NCI-H2107 treated with DMSO at 0.1 percent for 48 hours (cell line): ENCODE data around the gene ATG10.
A peak's percentile ranks its signal among the peaks of the same experiment; 100 is the strongest.
"Not testable (repeated sequence)": the region's sequence is repeated elsewhere in the genome, so short reads cannot be mapped to it uniquely, and the experiment has no call there.

ENCODE experiments used
- DNase-seq: peaks from one replicate; lab custom pipeline; 2025; ENCODE audit not compliant: unreplicated experiment; lab: John Stamatoyannopoulos, UW

ATG10 gene

DNA sequence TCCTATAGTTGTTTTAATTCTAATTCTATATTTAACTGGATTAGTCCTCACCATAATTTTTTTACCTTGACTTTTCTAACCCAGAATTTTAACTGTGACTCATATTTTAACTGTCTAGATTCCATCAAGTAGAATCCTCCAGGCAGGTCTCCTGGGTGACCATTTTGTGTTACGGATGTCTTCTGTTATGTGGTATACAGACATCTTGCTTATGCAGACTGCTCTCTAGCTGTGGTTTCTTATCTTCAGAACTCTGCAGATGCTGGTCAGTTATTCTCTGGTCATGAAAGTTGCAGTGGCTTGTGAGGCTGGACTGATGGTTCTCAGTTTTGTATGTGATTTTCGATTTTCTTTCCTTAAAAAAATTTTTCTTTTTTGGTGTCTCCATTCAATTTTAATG, 139.4 kb downstream of the ATG10 start:
- no peak for DNase-seq

DNA sequence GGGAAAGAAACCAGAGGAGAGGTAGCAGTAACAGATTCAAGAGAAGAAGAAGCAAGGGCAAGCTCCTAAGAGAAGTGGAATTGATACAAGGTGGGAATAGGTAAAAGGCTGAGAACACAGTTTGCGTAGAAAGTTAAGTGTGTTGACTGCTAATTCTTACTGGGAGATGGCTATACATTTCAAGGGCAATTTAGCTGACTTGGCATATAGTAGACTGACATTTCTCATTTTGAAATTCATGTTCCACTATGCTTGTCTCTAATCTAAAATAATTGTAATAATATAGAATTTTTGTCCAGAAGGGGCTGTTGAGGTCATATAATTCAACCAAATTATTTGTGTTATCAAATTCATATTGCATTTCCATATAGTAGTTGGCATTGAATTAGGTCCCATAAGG, 144.0 kb downstream of the ATG10 start:
- no peak for DNase-seq

GRCh38 chr5:82119889-82120288, 148.1 kb downstream of the ATG10 start:
- DNase-seq, result no peak

DNA sequence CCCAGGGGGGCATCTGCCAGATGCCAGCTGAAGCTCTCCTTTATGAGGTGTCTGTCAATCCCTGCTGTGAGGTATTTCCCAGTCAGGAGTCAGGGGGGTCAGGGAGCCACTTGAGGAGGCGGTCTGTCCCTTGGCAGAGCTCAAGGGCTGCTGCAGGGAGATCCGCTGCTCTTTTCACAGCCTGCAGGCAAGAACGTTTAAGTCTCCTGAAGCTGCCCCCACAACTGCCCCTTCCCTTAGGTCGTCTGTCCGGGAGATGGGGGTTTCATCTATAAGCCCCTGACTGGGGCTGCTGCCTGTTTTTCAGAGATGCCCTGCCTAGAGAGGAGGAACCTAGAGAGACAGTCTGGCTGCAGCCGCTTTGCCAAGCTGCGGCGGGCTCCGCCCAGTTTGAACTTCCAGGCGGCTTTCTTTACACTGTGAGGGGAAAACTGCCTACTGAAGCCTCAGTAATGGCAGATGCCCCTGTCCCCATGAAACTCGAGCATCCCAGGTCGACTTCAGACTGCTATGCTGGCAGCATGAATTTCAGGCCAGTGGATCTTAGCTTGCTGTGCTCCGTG, 158.0 kb downstream of the ATG10 start:
- DNase-seq, result no peak

DNA sequence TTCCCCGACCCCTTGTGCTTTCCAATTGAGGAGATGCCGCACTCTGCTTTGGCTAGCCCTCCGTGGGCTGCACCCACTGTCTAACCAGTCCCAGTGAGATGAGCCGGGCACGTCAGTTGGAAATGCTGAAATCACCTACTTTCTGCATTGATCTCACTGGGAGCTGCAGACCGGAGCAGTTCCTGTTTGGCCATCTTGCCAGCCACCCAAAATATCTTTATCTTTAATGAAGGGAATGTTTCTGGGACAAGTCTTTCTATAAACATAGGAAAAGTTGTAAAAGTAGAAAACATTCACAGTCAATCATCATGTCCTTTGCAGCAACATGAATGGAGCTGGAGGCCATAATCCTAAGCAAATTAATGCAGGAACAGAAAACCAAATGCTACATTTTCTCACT, 158.8 kb downstream of the ATG10 start:
- no peak for DNase-seq

DNA sequence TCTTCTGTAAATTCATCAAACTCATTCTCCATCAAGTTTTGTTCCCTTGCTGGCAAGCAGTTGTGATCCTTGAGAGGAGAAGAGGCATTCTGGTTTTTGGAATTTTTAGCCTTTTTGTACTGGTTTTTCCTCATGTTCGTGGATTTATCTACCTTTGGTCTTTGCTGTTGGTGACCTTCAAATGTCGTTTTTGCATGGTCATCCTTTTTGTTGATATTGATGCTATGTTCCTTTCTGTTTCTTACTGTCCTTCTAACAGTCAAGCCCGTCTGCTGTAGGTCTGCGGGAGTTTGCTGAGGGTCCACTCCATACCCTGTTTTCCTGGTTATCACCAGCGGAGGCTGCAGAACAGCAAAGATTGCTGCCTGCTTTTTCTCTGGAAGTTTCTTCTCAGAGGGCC, 165.4 kb downstream of the ATG10 start:
- DNase-seq, result no peak

GRCh38 chr5:82139837-82140236, 168.0 kb downstream of the ATG10 start:
- not testable (repeated sequence) for DNase-seq

- no peak for DNase-seq
These were observed 170.5 kb downstream of the ATG10 start for GRCh38 chr5:82142217-82142841.

DNA sequence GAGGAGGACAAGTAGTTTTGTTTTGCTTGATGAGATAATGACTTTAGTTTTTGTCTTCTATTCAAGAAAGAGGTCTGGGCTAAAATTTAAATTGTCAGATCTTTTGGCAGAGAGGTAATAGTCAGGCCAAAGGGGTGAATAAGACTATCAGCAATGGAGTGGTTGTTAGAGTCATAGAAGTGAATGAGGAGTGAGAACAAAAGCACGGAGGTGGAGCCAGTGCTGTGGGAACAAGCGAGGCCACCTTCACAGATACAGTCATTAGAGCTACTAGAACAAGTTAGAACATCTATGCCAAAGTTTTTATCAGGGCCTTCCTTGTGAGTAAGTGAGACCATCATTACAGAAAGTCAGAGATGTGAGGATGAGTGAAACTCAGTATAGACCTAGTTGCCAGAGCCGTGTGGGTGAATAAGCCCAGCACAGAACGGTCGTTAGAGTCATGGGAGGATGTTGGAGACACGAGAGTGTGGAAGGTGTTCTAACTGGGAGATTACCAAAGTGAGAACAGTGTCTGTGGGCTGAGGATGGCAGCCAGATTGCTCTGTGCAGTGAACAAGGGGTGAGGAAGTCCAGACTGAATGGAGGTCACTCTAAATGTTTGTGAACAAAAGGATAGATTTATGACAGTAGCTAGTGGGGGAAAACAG, 171.2 kb downstream of the ATG10 start:
- DNase-seq, result no peak

DNA sequence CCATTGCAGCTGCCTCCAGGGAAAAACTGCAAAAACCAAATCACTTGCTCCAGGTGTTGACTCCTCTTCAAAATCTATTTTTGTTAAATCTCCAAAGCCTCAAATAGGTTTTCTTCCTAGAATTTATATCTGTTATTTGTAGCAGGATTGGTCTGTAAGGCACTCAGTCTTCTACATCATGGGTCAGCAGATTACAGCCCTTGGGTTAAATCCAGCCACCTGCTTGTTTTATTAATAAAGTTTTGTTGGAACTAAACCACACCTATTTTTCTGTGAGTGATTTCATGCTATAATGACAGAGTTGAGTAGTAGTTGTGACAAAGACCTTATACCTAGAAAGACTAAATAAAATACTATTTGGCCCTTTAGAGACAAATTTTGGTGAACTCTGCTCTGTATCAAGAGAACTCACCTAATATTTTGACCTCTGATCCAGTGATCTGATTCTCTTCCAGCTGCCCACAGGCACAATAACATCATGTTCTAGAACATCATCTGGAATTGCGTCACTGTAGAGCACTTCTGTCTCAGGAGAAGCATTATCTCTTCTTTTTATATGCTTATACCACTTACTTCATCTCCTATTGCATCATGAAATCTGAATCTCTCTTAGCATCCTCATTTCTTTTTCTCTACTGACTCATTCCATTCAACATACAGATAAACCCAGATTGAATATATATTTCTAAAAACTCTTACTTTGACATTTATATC, 176.2 kb downstream of the ATG10 start:
- no peak for DNase-seq

- DNase-seq, result no peak
These were observed 177.6 kb downstream of the ATG10 start for GRCh38 chr5:82149434-82149833.

DNA sequence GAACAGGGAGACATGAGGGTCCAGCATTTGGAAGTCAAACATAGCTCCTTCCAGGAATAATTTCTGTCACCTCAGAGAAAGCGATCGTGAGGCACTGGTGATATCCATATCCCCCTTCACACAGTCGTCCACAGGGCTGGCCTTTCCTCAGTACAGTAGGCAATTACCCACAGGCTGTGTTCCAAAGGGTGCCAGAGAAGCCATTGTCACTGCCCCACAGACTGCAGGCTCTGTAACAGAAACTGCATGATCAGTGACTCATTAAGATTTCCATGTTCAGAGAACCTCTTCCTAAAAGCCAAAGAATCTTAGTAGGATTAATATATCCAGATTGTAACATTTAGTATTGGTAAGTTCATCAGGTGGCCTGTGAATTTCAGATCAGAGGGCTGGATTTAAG, 178.7 kb downstream of the ATG10 start:
- DNase-seq, result no peak

- no peak for DNase-seq
These were observed 179.4 kb downstream of the ATG10 start for GRCh38 chr5:82151204-82151603.

- peak; percentile 25 for DNase-seq
These were observed 179.8 kb downstream of the ATG10 start for GRCh38 chr5:82151662-82152061.

GRCh38 chr5:82152978-82153481, 181.2 kb downstream of the ATG10 start:
- DNase-seq, result no peak

GRCh38 chr5:82154776-82155175, 183.0 kb downstream of the ATG10 start:
- no peak for DNase-seq

DNA sequence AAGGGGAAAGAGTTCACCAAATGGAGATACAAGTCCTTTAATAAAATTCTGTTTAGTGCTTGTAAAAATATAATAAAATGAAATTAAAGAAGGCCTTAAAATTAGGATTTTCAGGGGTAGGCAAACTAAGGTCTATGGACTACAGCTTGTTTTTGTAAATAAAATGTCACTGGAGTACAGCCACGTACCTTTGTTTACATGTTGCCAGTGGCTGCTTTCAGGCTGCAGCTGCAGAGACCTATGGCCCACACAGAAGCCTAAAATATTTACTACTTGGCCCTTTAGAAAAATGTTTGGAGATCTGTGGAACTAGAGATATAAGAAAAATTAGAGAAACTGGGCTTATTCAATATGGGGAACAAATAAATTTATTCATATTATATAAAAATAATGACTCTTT, 183.5 kb downstream of the ATG10 start:
- DNase-seq, result no peak

GRCh38 chr5:82156874-82157273, 185.1 kb downstream of the ATG10 start:
- no peak for DNase-seq

- no peak for DNase-seq
These were observed 187.1 kb downstream of the ATG10 start for GRCh38 chr5:82158755-82159413.

DNA sequence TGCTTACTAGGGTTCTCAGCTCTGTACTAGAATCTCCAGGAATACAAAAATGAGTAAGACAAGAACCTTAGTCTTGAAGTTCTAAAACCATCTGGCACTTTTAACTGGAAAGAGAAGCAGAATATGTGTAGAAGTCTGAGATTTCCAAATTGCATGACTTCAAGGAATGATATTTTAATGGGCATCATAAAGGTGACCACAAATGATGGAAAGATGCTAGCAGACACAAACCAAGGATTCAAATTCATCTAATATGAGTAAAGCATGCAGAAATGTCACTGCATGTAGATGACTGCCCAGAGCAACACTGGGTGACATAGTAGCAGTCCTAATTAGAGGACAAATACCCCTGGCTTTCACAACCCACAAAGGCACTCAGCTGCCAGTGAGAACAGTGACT, 189.1 kb downstream of the ATG10 start:
- DNase-seq, result no peak

- DNase-seq, result no peak
These were observed 190.8 kb downstream of the ATG10 start for GRCh38 chr5:82162573-82162972.
